ENCODE results near the gene PRG3. TPM values are rescaled to one million over a fixed set of nuclear protein-coding genes. Genes with fewer than 3 reads are reported as not detected.

The PRG3 gene
- total and polyA plus RNA-seq, 7 donors = not detected

DNA sequence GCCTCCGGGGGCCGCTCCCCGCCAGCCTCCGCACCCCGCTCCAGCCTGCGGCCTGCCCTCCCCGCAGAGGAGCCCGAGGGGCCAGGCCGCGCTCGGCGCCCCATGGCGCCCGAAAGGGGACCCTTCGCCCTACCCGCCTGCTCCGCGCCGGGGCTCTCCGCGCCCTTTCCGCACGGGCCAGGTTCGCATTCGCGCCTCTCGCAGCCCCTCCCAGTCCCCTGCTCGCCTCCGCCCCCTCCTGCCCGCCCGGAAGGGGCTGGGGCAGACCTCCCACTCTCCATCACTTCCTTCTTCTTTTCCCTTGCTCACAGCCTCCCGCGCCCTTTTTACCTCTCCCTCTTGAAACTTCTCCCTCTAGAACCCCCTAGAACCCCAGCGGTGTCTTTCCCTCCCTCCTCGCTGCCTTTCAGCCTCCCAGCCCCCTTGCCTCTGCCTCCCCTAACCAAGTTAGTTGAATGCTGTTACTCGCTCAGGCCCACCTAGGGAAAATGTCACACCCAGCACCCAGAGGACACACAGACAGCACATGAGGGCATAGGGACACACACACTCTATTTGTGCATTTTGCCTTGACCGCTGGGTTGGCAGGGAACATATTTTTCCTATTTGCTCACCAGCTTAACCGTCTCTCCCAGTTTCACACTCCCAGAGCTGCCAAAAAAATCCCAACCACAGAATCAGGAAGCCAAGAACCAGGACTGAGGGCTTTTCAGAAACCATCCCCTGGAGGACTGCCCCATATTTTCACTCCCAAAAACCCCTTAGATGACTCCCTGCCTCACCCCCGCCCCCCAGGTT, 46.2 kb upstream of the PRG3 start, which contains the start of gene SLC43A3:
TSS of gene SLC43A3 (minus strand) at position 193 of the 798 bp plus-strand sequence. CDS start 949 bp downstream, outside the sequence.
- 3 to 14% (median 4%) methylated on average over 35 to 39 of the region's 39 CpGs for WGBS, 3 donors
- TF ChIP-seq, protein P1, sequence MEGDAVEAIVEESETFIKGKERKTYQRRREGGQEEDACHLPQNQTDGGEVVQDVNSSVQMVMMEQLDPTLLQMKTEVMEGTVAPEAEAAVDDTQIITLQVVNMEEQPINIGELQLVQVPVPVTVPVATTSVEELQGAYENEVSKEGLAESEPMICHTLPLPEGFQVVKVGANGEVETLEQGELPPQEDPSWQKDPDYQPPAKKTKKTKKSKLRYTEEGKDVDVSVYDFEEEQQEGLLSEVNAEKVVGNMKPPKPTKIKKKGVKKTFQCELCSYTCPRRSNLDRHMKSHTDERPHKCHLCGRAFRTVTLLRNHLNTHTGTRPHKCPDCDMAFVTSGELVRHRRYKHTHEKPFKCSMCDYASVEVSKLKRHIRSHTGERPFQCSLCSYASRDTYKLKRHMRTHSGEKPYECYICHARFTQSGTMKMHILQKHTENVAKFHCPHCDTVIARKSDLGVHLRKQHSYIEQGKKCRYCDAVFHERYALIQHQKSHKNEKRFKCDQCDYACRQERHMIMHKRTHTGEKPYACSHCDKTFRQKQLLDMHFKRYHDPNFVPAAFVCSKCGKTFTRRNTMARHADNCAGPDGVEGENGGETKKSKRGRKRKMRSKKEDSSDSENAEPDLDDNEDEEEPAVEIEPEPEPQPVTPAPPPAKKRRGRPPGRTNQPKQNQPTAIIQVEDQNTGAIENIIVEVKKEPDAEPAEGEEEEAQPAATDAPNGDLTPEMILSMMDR (IDR thresholded peaks at IDR 0.05) = no peak
- intact Hi-C loops (cut with DNase I) = loop anchor here in 1 of 2 donors (5.0 kb wide), 1 partner anchor 80 kb away; no protein-coding TSS in a partner anchor
- H3K27me3 ChIP-seq (ENCODE audit: insufficient read depth in 3 of 3, low read length in 2 of 3) = peaks cover 0 to 33% (median 0%) of the 10 kb centered on the region in 3 donors
- ATAC-seq (peak; percentile 54 to 66 (median 60)), DNase-seq (peak; percentile 80 to 85)
- peaks cover 0 to 3% of the 10 kb centered on the region in 2 donors for H3K36me3 ChIP-seq (ENCODE audit: insufficient read depth in 1 of 2, low read depth in 1 of 2)
- H3K4me3 ChIP-seq = peak within 1 kb of the TSS; percentile 66
- H3K9me3 ChIP-seq = no peaks in the 10 kb centered on the region
- peak within 1 kb of the TSS; percentile 84 for H3K27ac ChIP-seq
- peaks cover 32% of the 10 kb centered on the region for H3K4me1 ChIP-seq

DNA sequence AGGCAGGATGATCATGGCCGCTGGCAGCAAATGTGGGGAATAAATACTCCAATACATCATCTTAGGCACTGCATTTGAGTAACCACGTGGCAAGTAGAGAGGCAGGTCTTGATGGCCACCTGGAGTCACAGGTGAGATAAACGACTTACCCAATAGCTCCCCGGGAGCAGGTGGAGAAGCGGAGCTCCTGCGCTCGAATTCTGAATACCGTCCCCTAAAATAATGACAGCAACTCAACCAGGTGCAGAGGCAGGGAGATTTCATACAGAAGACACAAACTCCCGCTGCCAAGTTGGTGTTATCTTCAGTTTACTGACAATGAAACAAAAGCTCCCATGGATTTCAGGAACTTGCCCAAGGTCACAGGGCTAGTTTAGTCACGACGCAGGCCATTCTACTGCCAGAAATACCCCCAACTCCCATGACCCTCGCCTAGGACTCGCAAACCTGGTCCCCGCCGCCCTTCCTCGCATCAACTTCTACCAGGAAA, 45.5 kb upstream of the PRG3 start:
- peaks cover 32% of the 10 kb centered on the region for H3K4me1 ChIP-seq
- 13 to 26% (median 21%) methylated on average over 16 of the region's 16 CpGs for WGBS, 3 donors
- H3K36me3 ChIP-seq (ENCODE audit: insufficient read depth in 1 of 2, low read depth in 1 of 2) = peaks cover 0 to 3% of the 10 kb centered on the region in 2 donors
- peak overlapping the region; percentile 66 for H3K4me3 ChIP-seq
- DNase-seq (no peak), ATAC-seq (peak in 2 of 4 donors; percentile 3 to 4)
- H3K27me3 ChIP-seq (ENCODE audit: insufficient read depth in 3 of 3, low read length in 2 of 3) = peaks cover 0 to 33% (median 0%) of the 10 kb centered on the region in 3 donors
- H3K9me3 ChIP-seq = no peaks in the 10 kb centered on the region
- TF ChIP-seq, protein P1 (IDR thresholded peaks at IDR 0.05) = no peak
- peak overlapping the region; percentile 84 for H3K27ac ChIP-seq
- intact Hi-C loops (cut with DNase I) = loop anchor here in 1 of 2 donors (5.0 kb wide), 1 partner anchor 79 kb away; no protein-coding TSS in a partner anchor

- Histone ChIP-seq H3K27ac (peak overlapping the region; percentile 84), H3K9me3 (no peaks in the 10 kb centered on the region), H3K4me1 (peaks cover 32% of the 10 kb centered on the region), H3K27me3 (ENCODE audit: insufficient read depth in 3 of 3, low read length in 2 of 3) (peaks cover 0 to 33% (median 0%) of the 10 kb centered on the region in 3 donors), H3K4me3 (peak overlapping the region; percentile 66), H3K36me3 (ENCODE audit: insufficient read depth in 1 of 2, low read depth in 1 of 2) (peaks cover 0 to 3% of the 10 kb centered on the region in 2 donors)
- peak; percentile 75 to 76 for DNase-seq
- ATAC-seq = peak; percentile 18 to 48 (median 28)
- TF ChIP-seq, protein P1 (IDR thresholded peaks at IDR 0.05) = no peak
- 19 to 29% (median 21%) methylated on average over 15 of the region's 15 CpGs for WGBS, 3 donors
- intact Hi-C loops (cut with DNase I) = loop anchor here in 1 of 2 donors (5.0 kb wide), 1 partner anchor 79 kb away; no protein-coding TSS in a partner anchor
These were observed 44.9 kb upstream of the PRG3 start for GRCh38 chr11:57425565-57426438.

- TF ChIP-seq, protein P1 (IDR thresholded peaks at IDR 0.05) = no peak
- H3K9me3 ChIP-seq = no peaks in the 10 kb centered on the region
- ATAC-seq (peak; percentile 66 to 79 (median 74)), DNase-seq (peak; percentile 80 to 86)
- peak overlapping the region; percentile 84 for H3K27ac ChIP-seq
- intact Hi-C loops (cut with DNase I) = loop anchor here in 1 of 2 donors (5.0 kb wide), 1 partner anchor 78 kb away; no protein-coding TSS in a partner anchor
- H3K4me1 ChIP-seq = peaks cover 32% of the 10 kb centered on the region
- peaks cover 0 to 33% (median 0%) of the 10 kb centered on the region in 3 donors for H3K27me3 ChIP-seq (ENCODE audit: insufficient read depth in 3 of 3, low read length in 2 of 3)
- H3K4me3 ChIP-seq = peak overlapping the region; percentile 66
- peaks cover under 1 to 3% of the 10 kb centered on the region in 2 donors for H3K36me3 ChIP-seq (ENCODE audit: insufficient read depth in 1 of 2, low read depth in 1 of 2)
- WGBS, 3 donors = 40 to 55% (median 44%) methylated on average over 15 of the region's 15 CpGs
These were observed 44.0 kb upstream of the PRG3 start for GRCh38 chr11:57424792-57425564.
